Amygdala (tissue), 56 donors: ENCODE data around the gene BCL2L13.
"Not testable (repeated sequence)": the region's sequence is repeated elsewhere in the genome, so short reads cannot be mapped to it uniquely, and the experiment has no call there.

Experiments
- DNase-seq, 56 donors: peaks; one replicate each; lab custom pipeline; 2025; lab: John Stamatoyannopoulos, UW

Gene BCL2L13

DNA sequence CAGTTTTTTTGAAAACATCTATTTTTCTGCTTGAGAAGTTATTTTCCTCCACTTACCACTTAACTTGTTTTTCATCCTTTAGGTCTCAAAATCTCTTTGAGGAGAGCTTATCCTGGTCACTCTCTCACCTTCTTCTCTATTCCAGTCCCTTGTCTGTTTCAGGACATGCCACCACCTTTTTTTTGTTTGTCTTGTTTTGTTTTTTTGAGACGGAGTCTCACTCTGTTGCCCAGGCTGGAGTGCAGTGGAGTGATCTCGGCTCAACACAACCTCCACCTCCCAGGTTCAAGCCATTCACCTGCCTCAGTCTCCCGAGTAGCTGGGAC is 4.6 kb upstream of the BCL2L13 start:
- DNase-seq = no peak

DNA sequence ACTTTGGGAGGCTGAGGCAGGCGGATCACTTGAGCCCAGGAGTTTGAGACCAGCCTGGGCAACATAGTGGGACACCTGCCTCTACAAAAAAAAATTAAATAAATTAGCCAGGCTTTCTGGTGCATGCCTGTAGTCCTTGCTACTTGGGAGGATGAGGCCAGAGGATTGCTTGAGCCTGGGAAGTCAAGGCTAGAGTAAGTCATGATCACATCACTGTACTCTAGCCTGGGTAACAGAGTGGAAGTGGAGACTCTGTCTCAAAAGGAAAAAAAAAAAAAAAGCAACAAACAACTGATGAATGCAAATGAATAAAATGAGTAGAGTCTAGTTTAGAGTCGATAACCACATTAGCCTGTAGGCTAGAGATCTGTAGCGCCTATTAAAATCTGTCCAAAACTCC is 3.9 kb upstream of the BCL2L13 start:
- no peak for DNase-seq

DNA sequence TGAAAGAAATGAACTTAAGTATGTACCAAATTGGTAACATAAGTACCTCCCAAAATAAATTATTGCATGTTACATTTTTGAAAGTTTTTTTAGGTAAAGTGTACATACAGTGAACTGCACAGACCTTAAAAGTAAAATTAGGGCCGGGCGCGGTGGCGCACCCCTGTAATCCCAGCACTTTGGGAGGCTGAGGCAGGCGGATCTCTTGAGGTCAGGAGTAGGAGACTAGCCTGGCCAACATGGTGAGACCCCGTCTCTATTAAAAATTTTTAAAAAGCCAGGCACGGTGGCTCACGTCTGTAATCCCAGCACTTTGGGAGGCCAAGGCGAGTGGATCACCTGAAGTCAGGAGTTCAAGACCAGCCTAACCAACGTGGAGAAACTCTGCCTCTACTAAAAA is 1.7 kb upstream of the BCL2L13 start:
- not testable (repeated sequence) for DNase-seq

DNA sequence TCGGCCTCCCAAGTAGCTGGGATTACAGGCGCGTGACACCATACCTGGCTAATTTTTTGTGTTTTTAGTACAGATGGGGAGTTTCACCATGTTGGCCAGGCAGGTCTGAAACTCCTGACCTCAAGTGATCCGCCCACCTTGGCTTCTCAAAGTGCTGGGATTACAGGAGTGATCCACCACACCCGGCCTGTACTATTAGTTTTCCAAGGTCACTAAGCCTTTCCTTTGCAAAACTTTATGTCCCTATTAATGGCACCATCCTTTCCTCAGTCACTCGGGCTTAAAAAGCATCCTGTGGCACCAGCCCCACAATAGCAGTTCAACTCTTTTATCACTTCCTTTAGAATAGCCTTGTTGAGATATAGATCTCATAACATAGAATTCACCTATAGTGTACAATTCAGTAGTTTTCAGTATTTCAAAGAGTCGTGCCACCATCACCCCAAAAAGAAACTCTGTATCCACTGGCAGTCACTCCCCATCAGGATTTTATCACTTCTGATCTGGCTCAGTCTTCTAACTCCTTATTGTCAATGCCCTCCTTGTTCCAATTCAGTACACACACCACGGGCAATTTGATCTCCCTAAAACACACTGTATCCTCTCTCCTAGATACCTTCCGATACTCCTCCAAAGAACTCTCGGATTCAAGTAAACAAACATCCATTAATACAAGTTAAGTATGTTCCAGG is 921 bp upstream of the BCL2L13 start:
- DNase-seq = no peak

DNA sequence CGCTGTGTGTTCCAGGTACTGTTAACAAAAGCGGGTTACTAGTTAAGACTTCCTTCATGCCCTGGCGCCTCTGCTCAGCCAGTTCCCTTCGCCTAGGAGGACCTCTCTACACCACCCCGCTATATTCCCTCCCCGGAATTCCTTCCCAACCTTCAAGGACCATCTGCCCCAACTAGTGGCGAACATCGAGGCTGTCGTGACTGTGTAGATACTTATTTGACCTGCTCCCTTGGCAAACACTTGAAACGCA is 450 bp upstream of the BCL2L13 start:
- peak in 8 of 56 donors; percentile 38 to 70 (median 53) for DNase-seq

GRCh38 chr22:17639247-17639741 is 737 bp downstream of the BCL2L13 start:
- DNase-seq = peak in 2 of 56 donors; percentile 1 to 7

- DNase-seq = no peak
Measured at GRCh38 chr22:17641269-17641668, 2.7 kb downstream of the BCL2L13 start.

GRCh38 chr22:17642357-17642756 is 3.8 kb downstream of the BCL2L13 start:
- not testable (repeated sequence) for DNase-seq

GRCh38 chr22:17647452-17647851 is 8.9 kb downstream of the BCL2L13 start:
- DNase-seq = no peak

DNA sequence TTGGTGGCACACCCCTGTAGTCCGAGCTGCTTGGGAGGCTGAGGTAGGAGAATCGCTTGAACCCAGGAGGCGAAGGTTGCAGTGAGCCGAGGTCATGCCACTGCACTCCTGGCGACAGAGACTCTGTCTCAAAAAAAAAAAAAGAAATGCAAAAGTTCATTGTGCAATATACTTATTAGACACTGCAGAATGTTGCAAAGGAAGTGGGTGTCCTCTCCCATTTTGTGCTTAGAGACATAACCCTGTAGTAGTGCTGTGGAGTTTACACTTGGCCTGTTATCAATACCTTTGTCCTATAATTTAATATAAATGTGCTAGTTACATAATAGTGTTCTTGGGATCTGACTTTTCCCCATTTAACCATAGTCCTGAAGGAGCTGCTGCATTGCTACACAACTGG is 9.4 kb downstream of the BCL2L13 start:
- no peak for DNase-seq

- DNase-seq = no peak
Measured at GRCh38 chr22:17648569-17648968, 10.0 kb downstream of the BCL2L13 start.

- DNase-seq = no peak
Measured at GRCh38 chr22:17655289-17655688, 16.7 kb downstream of the BCL2L13 start.

- no peak for DNase-seq
Measured at GRCh38 chr22:17656870-17657395, 18.4 kb downstream of the BCL2L13 start.

GRCh38 chr22:17664414-17665055 is 26.0 kb downstream of the BCL2L13 start:
- no peak for DNase-seq

- no peak for DNase-seq
Measured at GRCh38 chr22:17665248-17665647, 26.7 kb downstream of the BCL2L13 start.

- DNase-seq = no peak
Measured at GRCh38 chr22:17665854-17666253, 27.3 kb downstream of the BCL2L13 start.

GRCh38 chr22:17671521-17672092 is 33.0 kb downstream of the BCL2L13 start:
- DNase-seq = not testable (repeated sequence)

- peak in 1 of 56 donors; percentile 1 for DNase-seq
Measured at GRCh38 chr22:17672417-17672991, 33.9 kb downstream of the BCL2L13 start.

GRCh38 chr22:17674152-17674551 is 35.6 kb downstream of the BCL2L13 start:
- DNase-seq = no peak

DNA sequence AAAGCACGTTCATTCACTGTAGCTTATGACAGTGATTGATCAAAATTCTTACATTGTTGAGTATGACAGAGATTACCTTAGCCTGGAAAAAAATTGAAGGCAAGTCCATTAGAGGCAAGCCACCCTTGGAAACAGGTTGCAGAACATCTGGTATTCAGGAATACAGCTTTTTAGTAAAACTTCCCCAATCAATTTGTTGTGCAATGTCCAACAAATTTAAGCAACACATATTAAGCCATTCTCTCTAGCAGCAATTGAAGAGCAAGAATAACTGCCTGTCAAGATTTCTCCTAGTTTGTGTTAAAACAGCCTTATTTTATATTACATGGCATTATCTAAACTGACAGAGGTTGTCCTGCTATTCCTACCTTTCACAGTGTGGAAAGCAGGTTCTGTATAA is 37.0 kb downstream of the BCL2L13 start:
- DNase-seq = no peak

- no peak for DNase-seq
Measured at GRCh38 chr22:17678817-17679385, 40.3 kb downstream of the BCL2L13 start.
